Activated CD8-positive, alpha-beta memory T cell treated with anti-CD3 and anti-CD28 coated beads, Interleukin-2, amount 50 U/mL, for 48 hours (primary cell): Measurements from ENCODE around the gene FSIP1.

Experiments
- DNase-seq: peaks from one replicate; pipeline ENCODE4 v3.0.0-alpha.2; 2020

The FSIP1 gene

GRCh38 chr15:39672184-39672583, 110.5 kb downstream of the FSIP1 start:
- DNase-seq: no peak

- DNase-seq: no peak
These were observed 112.0 kb downstream of the FSIP1 start for GRCh38 chr15:39670687-39671086.

DNA sequence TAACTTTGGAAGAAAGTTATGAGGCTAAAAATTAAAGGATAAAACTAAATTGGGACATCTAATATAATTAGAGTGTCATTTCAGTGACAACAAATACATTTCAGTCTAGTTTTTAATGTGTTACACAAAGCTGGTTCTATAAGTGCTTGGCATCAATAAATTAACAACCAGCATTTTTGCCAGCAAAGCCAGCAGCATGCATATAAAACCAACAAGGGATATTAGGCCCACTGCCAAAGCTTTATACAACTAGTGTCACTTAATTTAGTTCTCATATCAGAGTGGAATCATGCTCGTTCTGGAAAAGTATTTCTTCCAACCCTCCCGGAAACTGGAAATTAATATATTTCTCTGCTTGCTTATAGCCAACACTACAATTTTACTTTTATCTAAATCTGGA, 113.0 kb downstream of the FSIP1 start:
- no peak for DNase-seq

GRCh38 chr15:39669241-39669640, 113.4 kb downstream of the FSIP1 start:
- no peak for DNase-seq

- no peak for DNase-seq
These were observed 114.2 kb downstream of the FSIP1 start for GRCh38 chr15:39668457-39668856.

- no peak for DNase-seq
These were observed 115.1 kb downstream of the FSIP1 start for GRCh38 chr15:39667382-39668127.

GRCh38 chr15:39666677-39667076, 116.0 kb downstream of the FSIP1 start:
- DNase-seq: no peak

DNA sequence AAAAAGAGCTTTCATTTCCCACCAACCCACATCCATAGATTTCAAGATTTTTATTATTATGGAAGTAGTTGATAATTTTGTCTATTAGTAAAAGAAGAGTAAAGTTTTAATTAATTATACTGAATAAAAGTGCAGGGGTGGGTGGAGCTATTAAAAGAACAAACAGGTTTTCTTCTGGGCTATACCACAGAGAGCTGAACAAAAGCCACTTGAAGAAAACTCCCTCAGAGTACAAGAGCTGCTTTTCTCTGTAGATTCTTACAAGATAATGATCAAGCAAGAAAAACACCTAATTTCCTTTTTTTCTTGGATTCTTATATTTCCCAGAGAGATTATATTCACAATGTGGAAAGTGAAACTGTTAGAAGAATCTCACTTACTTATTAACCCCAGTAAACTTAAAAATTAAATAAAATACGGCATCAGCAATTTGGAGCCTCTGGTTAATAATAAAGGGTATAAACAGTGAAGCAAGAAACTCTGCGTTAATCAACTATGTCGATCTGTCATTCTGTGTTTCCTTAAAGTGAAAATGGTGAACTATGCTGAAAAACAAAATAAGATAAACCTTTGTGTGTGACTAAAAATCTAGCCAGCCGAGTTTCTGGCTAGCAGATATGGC, 116.9 kb downstream of the FSIP1 start:
- no peak for DNase-seq

- DNase-seq: no peak
These were observed 118.9 kb downstream of the FSIP1 start for GRCh38 chr15:39663704-39664250.

DNA sequence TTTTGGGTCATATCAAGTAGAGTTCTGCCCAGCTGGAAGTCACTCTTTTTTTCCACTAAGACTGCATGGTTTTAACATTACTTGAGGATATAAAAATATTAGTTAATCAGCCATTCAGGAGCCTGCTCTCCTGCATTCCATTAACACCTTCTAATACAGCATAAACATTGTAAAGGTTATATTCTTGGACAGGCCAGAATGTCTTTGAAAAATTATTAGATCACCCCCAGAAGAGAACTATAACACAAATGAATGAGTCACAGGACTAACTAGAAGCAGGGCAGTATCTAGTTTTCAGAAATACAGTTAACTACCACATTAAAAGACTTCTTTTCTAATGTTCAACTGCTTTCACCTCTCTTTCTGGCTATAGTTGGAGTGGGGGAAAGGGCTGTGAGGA, 120.9 kb downstream of the FSIP1 start:
- no peak for DNase-seq

- DNase-seq: no peak
These were observed 123.9 kb downstream of the FSIP1 start for GRCh38 chr15:39658740-39659139.

GRCh38 chr15:39657668-39658067, 125.0 kb downstream of the FSIP1 start:
- no peak for DNase-seq

DNA sequence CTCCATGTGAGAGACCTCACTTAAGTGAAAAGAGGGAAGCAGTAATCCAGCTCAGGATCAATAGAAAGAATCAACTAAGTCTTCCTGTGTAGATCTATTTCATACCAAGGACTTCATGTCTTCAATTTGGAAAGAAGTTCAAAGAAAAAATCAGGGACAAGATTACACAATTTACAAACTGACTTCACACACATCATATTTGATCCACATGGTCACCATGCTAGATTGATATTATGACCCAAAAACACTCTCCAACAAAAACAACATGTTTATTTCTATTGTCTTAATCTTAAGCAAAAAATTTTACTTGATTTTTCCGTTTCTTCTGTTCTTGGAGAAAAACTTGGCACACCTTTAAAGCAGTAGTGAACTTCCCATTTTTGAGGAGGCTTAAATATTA, 125.5 kb downstream of the FSIP1 start:
- DNase-seq: no peak

- no peak for DNase-seq
These were observed 128.3 kb downstream of the FSIP1 start for GRCh38 chr15:39654304-39654703.

DNA sequence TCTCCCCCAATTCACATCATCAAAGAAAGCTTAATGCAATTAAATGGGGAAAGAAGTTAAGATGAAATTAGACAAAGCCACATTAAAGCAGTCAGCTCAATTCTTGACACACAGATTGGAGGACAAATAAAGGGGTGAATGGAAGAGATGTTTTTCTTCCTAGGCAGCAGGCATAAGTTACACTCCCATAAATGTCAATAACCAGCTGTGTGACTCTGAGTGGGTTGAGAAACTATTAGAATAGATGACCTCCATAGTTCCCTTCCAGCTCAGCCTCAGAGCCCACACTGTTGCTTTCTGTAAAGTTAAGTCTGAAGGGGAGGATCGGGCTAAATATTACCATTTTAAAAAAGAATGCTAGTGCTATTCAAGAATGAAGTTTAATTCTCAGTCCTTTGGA, 130.8 kb downstream of the FSIP1 start:
- no peak for DNase-seq

DNA sequence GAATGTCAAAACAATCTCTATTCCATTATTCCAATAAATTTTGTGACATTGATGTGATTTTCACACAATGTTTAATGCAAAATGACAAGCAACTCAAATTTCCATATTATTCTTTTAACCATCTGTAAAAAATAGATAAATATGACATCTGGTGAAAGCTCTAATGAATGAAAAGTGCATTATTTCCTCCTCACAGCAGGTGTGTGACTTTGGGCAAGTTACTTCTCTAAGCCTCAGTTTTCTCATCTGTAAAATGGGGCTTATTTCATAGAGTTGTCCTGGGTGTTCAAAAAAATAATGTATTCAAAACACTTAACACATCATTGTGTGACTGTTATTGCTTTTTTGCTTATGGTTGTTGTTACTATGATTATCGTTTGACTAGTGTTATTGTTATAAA, 131.3 kb downstream of the FSIP1 start:
- no peak for DNase-seq

DNA sequence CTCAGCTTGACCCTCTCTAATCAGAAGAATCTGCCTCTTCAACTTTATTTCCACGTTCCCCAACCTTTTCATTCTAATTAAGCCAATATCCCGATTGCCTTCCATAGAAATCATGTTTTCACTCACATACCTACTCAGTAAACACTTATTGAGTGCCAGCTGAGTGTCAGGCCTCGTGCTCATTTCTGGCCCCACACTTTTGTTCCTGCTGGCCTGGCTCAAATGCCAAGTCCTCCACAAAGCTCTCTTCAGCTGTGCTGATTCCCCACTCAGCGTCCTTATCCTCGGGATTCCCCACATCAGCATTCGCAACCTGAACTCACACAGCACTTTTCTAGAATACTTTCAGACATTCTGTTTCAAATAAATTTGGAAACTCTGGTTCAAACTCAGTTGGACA, 132.9 kb downstream of the FSIP1 start:
- DNase-seq: no peak

DNA sequence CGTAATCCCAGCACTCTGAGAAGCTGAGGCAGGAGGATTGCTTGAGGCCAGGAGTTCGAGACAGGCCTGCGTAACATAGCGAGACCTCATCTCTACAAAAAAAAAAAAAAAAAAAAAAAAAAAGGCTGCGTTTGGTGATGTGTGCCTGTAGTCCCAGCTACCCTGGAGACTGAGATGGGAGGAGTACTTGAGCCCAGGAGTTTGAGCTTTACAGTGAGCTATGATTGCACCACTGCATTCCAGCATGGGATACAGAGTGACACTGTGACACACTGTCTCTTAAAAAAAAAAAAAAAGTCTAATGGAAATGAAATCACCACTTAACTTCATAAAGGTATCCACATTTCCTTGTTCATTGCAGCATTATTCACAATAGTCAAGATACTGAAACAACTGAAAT, 136.2 kb downstream of the FSIP1 start:
- DNase-seq: no peak

DNA sequence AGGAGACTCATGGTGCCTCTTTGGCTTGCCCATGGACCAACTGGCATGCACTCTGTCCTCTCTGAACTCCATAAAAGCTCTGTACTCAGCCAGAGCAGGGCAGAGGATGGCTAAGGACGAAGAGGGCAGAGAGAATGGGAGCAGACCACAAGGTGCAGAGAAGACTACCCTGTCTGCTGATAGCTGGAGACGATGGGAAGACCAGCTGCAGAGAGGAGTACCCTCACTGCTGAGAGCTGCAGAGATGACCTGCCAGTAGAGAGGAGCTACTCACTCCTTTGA, 136.7 kb downstream of the FSIP1 start:
- no peak for DNase-seq

DNA sequence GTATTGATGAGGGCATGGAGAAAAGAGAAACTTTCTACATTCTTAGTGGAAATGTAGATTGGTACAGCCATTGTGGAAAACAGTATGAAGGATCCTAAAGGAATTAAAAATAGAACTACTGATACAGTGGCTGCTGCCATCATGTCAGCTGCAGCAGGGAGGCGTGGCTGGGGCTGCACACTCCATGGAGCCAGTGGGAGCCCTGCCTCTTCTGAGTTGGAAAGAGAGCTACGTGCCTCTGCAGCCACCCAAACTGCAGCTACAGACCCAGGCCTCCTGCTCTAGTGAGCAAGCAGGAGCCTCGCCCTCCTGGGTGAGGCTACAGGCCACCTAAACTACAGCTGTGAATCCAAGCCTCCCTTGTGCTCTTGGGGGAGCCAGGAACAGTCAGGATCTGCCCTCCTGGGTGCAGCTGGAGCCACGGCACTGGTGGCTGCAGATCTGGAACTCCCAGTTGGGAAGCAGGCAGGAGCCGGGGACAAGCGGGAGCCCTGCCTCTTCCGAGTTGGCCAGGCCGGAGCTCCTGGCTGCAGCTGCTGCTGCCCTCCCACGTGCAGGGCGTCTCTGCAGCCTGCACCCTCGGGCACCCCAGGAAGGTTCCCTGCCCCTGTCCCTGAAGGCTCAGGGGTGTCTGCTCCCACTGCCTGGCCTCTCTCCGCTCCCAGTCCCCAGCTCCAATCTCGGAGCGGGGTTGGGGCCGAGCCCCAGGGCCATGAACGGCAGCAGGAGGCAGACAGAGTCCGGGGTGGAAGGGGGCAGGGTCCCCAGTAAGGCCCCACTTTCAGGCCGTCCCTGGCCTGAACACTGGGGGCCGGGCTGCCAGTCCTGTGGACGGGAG, 137.3 kb downstream of the FSIP1 start:
- DNase-seq: no peak

- DNase-seq: no peak
These were observed 138.5 kb downstream of the FSIP1 start for GRCh38 chr15:39644136-39644535.

DNA sequence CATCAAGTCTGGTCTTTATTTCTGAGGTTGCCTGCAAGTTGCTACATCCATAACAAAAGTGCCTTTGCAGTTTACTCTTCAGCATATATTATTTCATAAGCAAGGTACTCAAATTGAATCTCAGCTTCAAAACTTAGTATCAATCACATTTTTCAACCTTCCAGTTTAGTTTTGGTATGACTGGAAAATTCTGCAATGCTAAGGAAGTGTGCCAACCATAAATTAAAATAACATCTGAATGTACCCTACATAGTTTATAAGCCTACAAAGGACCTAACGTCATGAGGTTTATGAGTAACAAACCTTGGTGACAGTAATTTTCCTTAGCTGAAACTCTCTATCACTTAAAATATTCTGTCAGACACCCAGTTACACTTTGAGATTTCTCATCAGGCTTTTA, 138.9 kb downstream of the FSIP1 start:
- no peak for DNase-seq

DNA sequence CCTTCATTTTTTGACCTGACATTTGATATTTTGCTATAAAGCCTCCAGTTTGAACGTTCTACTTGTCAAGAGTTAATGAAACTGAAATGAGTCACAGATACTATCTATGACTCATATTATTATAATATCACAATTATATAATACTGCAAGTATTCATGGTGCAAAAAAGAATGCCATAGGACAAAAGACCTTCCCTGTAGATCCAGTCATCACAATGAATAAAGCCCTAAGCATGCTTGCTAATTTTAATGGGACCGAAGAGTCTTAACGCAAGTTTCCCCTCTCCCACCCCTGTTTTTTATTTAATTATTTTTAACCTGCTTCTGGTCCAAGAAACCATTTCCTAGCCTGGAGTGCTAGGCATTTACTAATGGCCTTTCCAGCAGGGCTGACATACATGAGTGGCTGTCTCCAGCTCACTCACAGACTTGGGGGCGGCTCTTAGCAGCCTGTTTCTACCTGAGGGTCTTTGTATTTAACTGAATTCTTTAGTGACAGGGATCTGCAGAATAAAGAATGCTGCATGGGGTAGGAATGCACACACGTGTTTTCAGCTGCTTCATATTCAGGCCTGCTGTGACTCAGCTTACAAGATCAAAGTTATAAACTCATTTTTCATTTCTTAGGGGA, 140.5 kb downstream of the FSIP1 start:
- DNase-seq: no peak
